Measurements from ENCODE around the gene PODN. TPM values are rescaled to one million over a fixed set of nuclear protein-coding genes. Genes with fewer than 3 reads are reported as not detected.

PODN gene
- total RNA-seq, 3 donors from 2014 or later (not counting 1 experiment from before 2014, with no cell fraction given) = 8.8 to 13.2 (median 11.2) TPM

DNA sequence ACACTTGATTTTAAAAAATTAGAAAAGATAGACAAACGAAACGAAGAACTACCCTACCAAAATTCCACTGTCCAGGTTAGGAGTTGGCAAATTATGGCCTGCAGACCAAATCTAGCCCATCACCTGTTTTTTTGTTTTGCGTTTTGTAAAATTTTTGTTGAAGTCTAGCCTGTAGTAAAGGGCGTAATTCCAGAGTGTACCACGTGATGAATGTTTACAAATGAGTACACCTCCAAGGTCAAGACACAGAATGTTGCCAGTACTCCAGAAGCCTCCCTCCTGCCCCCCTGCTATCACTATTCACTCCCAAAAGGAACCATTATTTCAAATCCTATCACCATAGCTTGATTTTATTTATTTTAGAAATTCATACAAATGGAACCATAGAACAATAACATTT is 17.1 kb upstream of the PODN start:
- TF ChIP-seq, protein P1, sequence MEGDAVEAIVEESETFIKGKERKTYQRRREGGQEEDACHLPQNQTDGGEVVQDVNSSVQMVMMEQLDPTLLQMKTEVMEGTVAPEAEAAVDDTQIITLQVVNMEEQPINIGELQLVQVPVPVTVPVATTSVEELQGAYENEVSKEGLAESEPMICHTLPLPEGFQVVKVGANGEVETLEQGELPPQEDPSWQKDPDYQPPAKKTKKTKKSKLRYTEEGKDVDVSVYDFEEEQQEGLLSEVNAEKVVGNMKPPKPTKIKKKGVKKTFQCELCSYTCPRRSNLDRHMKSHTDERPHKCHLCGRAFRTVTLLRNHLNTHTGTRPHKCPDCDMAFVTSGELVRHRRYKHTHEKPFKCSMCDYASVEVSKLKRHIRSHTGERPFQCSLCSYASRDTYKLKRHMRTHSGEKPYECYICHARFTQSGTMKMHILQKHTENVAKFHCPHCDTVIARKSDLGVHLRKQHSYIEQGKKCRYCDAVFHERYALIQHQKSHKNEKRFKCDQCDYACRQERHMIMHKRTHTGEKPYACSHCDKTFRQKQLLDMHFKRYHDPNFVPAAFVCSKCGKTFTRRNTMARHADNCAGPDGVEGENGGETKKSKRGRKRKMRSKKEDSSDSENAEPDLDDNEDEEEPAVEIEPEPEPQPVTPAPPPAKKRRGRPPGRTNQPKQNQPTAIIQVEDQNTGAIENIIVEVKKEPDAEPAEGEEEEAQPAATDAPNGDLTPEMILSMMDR (IDR thresholded peaks at IDR 0.05) = no peak
- Histone ChIP-seq H3K36me3 (ENCODE audit: control insufficient read depth, insufficient read depth, low read length) (peaks cover 28% of the 10 kb centered on the region), H3K4me3 (ENCODE audit: low read length) (no peak overlapping the region), H3K9me3 (ENCODE audit: control insufficient read depth, insufficient read depth, low read length) (no peaks in the 10 kb centered on the region), H3K4me1 (ENCODE audit: control insufficient read depth, insufficient read depth, low read length) (no peaks in the 10 kb centered on the region), H3K27me3 (ENCODE audit: control insufficient read depth, insufficient read depth, low read length) (no peaks in the 10 kb centered on the region), H3K27ac (ENCODE audit: low read length) (no peak overlapping the region)
- Mint-ChIP-seq H3K4me3 (no peak overlapping the region), H3K27ac (no peak overlapping the region), H3K27me3 (ENCODE audit: low read depth in 2 of 2) (no peaks in the 10 kb centered on the region), H3K36me3 (peaks cover 9% of the 10 kb centered on the region), H3K9me3 (no peaks in the 10 kb centered on the region), H3K4me1 (peaks cover 17 to 31% of the 10 kb centered on the region in 2 donors)
- no peak for DNase-seq
- no peak for ATAC-seq
- WGBS (ENCODE audit: insufficient coverage) = 96% methylated on average over 5 of the region's 5 CpGs
- intact Hi-C loops (cut with micrococcal nuclease) = no loop called here

DNA sequence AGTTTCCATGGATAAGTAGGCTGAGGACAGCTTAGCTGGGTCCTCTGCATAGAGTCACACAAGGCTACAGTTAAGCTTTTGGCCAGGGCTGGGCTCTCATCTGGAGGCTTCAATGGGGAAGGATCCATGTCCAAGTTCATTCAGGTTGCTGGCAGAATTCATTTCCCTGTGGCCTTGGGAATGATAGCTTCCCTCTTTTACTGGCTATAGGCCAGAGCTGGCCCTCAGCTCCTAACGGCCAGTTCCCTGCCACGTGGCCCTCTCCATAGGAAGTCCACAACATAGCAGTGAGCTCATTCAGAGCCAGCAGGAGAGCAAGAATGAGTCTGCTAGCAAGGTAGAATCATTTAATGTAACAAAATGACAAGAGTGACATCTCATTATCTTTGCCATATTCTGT is 15.1 kb upstream of the PODN start:
- H3K36me3 ChIP-seq (ENCODE audit: control insufficient read depth, insufficient read depth, low read length) = peaks cover 43% of the 10 kb centered on the region
- no peak overlapping the region for H3K4me3 Mint-ChIP-seq
- H3K27me3 Mint-ChIP-seq (ENCODE audit: low read depth in 2 of 2) = no peaks in the 10 kb centered on the region
- TF ChIP-seq, protein P1 (IDR thresholded peaks at IDR 0.05) = no peak
- peaks cover 17 to 26% of the 10 kb centered on the region in 2 donors for H3K4me1 Mint-ChIP-seq
- peaks cover 5% of the 10 kb centered on the region for H3K36me3 Mint-ChIP-seq
- H3K27me3 ChIP-seq (ENCODE audit: control insufficient read depth, insufficient read depth, low read length) = no peaks in the 10 kb centered on the region
- 97% methylated on average over 2 of the region's 2 CpGs for WGBS (ENCODE audit: insufficient coverage)
- H3K4me3 ChIP-seq (ENCODE audit: low read length) = no peak overlapping the region
- no peaks in the 10 kb centered on the region for H3K9me3 Mint-ChIP-seq
- intact Hi-C loops (cut with micrococcal nuclease) = no loop called here
- no peaks in the 10 kb centered on the region for H3K9me3 ChIP-seq (ENCODE audit: control insufficient read depth, insufficient read depth, low read length)
- H3K27ac Mint-ChIP-seq = no peak overlapping the region
- DNase-seq = no peak
- H3K27ac ChIP-seq (ENCODE audit: low read length) = no peak overlapping the region
- no peaks in the 10 kb centered on the region for H3K4me1 ChIP-seq (ENCODE audit: control insufficient read depth, insufficient read depth, low read length)
- ATAC-seq = no peak

DNA sequence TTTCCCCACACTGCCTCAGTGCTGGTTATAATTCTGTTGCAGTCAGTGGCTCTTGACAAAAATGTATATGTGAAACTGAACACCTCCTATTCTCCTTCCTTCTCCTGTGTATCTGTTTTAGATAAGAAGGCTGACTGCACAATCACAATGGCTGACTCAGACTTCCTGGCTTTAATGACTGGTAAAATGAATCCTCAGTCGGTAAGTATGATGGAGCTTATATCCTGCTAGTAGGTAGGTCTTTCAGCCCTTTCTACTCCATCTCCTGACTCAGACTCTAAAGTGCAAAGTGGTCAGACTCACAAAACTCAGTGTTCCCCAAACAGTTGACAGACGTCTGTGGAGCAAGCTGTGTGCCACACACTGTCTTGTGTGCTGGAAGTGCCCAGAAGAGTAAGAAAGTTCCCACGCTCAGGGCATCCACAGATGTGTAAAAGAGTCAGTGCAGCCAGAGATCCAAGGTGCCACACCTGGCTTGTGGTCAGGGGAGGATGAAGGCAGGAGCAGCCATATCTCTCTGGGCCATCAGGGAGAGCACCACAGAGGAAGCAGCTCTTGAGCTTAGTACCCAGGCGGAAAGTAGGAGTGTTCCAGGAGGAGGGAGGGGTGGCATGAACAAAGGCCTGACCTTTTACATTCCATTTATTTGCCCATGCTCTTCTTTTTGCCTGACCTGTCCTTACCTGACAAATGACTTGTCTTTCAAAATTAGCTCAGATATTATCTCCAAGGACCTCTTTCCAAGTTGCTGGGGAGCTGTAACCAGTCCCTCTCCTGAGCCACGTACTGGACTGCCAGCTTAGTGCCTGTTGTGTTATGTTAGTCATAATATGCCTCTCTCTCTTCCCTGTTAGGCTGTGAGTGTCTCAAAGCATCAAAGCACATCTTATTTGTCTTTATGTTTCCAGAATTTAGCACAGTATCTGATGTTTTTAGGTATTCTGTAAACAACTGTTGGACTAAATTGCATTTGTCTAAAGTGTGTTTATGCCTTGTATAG is 14.0 kb upstream of the PODN start:
- TF ChIP-seq, protein P1 (IDR thresholded peaks at IDR 0.05) = no peak
- Histone ChIP-seq H3K9me3 (ENCODE audit: control insufficient read depth, insufficient read depth, low read length) (no peaks in the 10 kb centered on the region), H3K27me3 (ENCODE audit: control insufficient read depth, insufficient read depth, low read length) (no peaks in the 10 kb centered on the region), H3K36me3 (ENCODE audit: control insufficient read depth, insufficient read depth, low read length) (peaks cover 51% of the 10 kb centered on the region), H3K4me3 (ENCODE audit: low read length) (no peak overlapping the region), H3K27ac (ENCODE audit: low read length) (no peak overlapping the region), H3K4me1 (ENCODE audit: control insufficient read depth, insufficient read depth, low read length) (no peaks in the 10 kb centered on the region)
- Mint-ChIP-seq H3K9me3 (no peaks in the 10 kb centered on the region), H3K36me3 (peaks cover 16% of the 10 kb centered on the region), H3K4me1 (peaks cover 13 to 18% of the 10 kb centered on the region in 2 donors), H3K27me3 (ENCODE audit: low read depth in 2 of 2) (no peaks in the 10 kb centered on the region), H3K4me3 (no peak overlapping the region), H3K27ac (no peak overlapping the region)
- DNase-seq (no peak), ATAC-seq (no peak)
- WGBS (ENCODE audit: insufficient coverage) = 97% methylated on average over 3 of the region's 5 CpGs
- intact Hi-C loops (cut with micrococcal nuclease) = no loop called here

Data from natural killer cell (primary cell).